Gastrocnemius medialis (tissue), 4 donors: ENCODE data around the gene CSRP2. TPM values are rescaled to one million over a fixed set of nuclear protein-coding genes. Genes with fewer than 3 reads are reported as not detected.

ENCODE experiments used
- ATAC-seq, 2 donors: fragments of 150-250 bp; one replicate each; pipeline ENCODE4 v1.9.1; 2016
- DNase-seq, 2 donors: peaks; one replicate each; pipeline ENCODE4 v3.0.0-alpha.2; 2019
- H3K27ac ChIP-seq, 4 donors: fragments of 200-600 bp; sonication (generic); 1 replicate in 1 of 4; 2 replicates in 3 of 4; pipeline ENCODE4 v1.5.1; 2016 to 2018; ENCODE audit warnings: mild to moderate bottlenecking in 2 of 4, moderate library complexity in 1 of 4
- H3K27me3 ChIP-seq, 3 donors: fragments of 200-600 bp; sonication (generic) in 2 of 3; 1 replicate in 1 of 3; 2 replicates in 2 of 3; pipeline versions ENCODE4 v1.5.1 to v1.6.0; 2016 to 2019; ENCODE audit warnings: mild to moderate bottlenecking in 1 of 3, moderate library complexity in 1 of 3
- H3K36me3 ChIP-seq, 2 donors: fragments of 200-600 bp; sonication (generic) in 1 of 2; one replicate each; pipeline ENCODE4 v1.5.1; 2017 to 2018
- H3K4me1 ChIP-seq, 2 donors: fragments of 200-600 bp; sonication (generic) in 1 of 2; one replicate each; pipeline ENCODE4 v1.5.1; 2016 to 2017; ENCODE audit warnings: mild to moderate bottlenecking in 2 of 2
- H3K4me3 ChIP-seq, 4 donors: fragments of 200-600 bp; sonication (generic) in 3 of 4; 1 replicate in 1 of 4; 2 replicates in 3 of 4; pipeline ENCODE4 v1.5.1; 2016 to 2019; ENCODE audit warnings: mild to moderate bottlenecking in 2 of 4
- H3K9me3 ChIP-seq, 3 donors: fragments of 200-600 bp; sonication (generic) in 2 of 3; 1 replicate in 1 of 3; 2 replicates in 2 of 3; pipeline ENCODE4 v1.5.1; 2016 to 2019
- CTCF ChIP-seq, 5 experiments: fragments of 450-650 bp in 3 of 5; fragments of 200-600 bp in 2 of 5; sonication (generic) in 2 of 5; IDR thresholded peaks in 4 of 5; conservative IDR thresholded peaks in 1 of 5; 1 replicate in 4 of 5; 2 replicates in 1 of 5; pipeline ENCODE4 v1.5.1; 2016 to 2019; ENCODE audit warnings: antibody characterized with exemption in 5 of 5, mild to moderate bottlenecking in 3 of 5, moderate library complexity in 3 of 5
- POLR2A ChIP-seq, 2 donors: fragments of 450-650 bp; IDR thresholded peaks; one replicate each; pipeline ENCODE4 v1.6.1; 2017; ENCODE audit warnings: antibody characterized with exemption in 2 of 2, mild to moderate bottlenecking in 2 of 2, moderate library complexity in 2 of 2
- in situ Hi-C, 4 donors: fragments of 200-750 bp; cut with MboI; loops; one replicate each; pipeline versions ENCODE4 v1.15.0 to v1.8.0; 2017; ENCODE audit warnings: low sequenced_read_pairs in 4 of 4
- intact Hi-C: fragments of 100-400 bp; cut with DNase I; formaldehyde crosslinking; loops from one replicate; pipeline ENCODE4 v1.15.1; 2023; ENCODE audit warnings: low total_unique reads
- total RNA-seq, 4 donors: library from RNA; depleted of rRNA; stranded (reverse); fragments of >200 nt; gene quantifications; one replicate each; pipeline versions ENCODE4 v1.1.0 to v1.2.3, GENCODE V29; 2016

The CSRP2 gene
- total RNA-seq, 4 donors from 2014 or later = 6.9 to 24.2 (median 12.6) TPM

- in situ Hi-C loops = no loop called here
- Histone ChIP-seq H3K27ac (no peak overlapping the region), H3K36me3 (no peaks in the 10 kb centered on the region), H3K4me1 (no peaks in the 10 kb centered on the region), H3K27me3 (no peaks in the 10 kb centered on the region), H3K9me3 (no peaks in the 10 kb centered on the region), H3K4me3 (no peak overlapping the region)
- intact Hi-C loops = no loop called here
- DNase-seq = no peak
- no peak for ATAC-seq
- no peak for TF ChIP-seq POLR2A (IDR thresholded peaks at IDR 0.05)
- TF ChIP-seq CTCF (IDR thresholded peaks at IDR 0.05 in 4 of 5, conservative IDR thresholded peaks at IDR 0.05 in 1 of 5) = no peak
These were observed 12.1 kb downstream of the CSRP2 start for GRCh38 chr12:76866726-76867125.

- Histone ChIP-seq H3K27me3 (no peaks in the 10 kb centered on the region), H3K36me3 (no peaks in the 10 kb centered on the region), H3K27ac (no peak overlapping the region), H3K4me3 (no peak overlapping the region), H3K4me1 (no peaks in the 10 kb centered on the region), H3K9me3 (no peaks in the 10 kb centered on the region)
- no peak for DNase-seq
- ATAC-seq = no peak
- in situ Hi-C loops = no loop called here
- intact Hi-C loops = no loop called here
- TF ChIP-seq CTCF (IDR thresholded peaks at IDR 0.05 in 4 of 5, conservative IDR thresholded peaks at IDR 0.05 in 1 of 5) (no peak), POLR2A (IDR thresholded peaks at IDR 0.05) (no peak)
These were observed 12.7 kb downstream of the CSRP2 start for GRCh38 chr12:76866151-76866567.

GRCh38 chr12:76864791-76865400 is 13.9 kb downstream of the CSRP2 start:
- H3K27me3 ChIP-seq = no peaks in the 10 kb centered on the region
- in situ Hi-C loops (no loop called here), intact Hi-C loops (no loop called here)
- no peaks in the 10 kb centered on the region for H3K4me1 ChIP-seq
- H3K27ac ChIP-seq = no peak overlapping the region
- no peak for DNase-seq
- no peak overlapping the region for H3K4me3 ChIP-seq
- TF ChIP-seq POLR2A (IDR thresholded peaks at IDR 0.05) (no peak), CTCF (IDR thresholded peaks at IDR 0.05 in 4 of 5, conservative IDR thresholded peaks at IDR 0.05 in 1 of 5) (no peak)
- no peaks in the 10 kb centered on the region for H3K36me3 ChIP-seq
- H3K9me3 ChIP-seq = no peaks in the 10 kb centered on the region
- ATAC-seq = no peak

- H3K4me3 ChIP-seq = no peak overlapping the region
- intact Hi-C loops (no loop called here), in situ Hi-C loops (no loop called here)
- H3K27ac ChIP-seq = no peak overlapping the region
- no peaks in the 10 kb centered on the region for H3K36me3 ChIP-seq
- ATAC-seq (no peak), DNase-seq (no peak)
- no peaks in the 10 kb centered on the region for H3K9me3 ChIP-seq
- no peaks in the 10 kb centered on the region for H3K27me3 ChIP-seq
- no peak for TF ChIP-seq POLR2A (IDR thresholded peaks at IDR 0.05)
- no peak for TF ChIP-seq CTCF (IDR thresholded peaks at IDR 0.05 in 4 of 5, conservative IDR thresholded peaks at IDR 0.05 in 1 of 5)
- H3K4me1 ChIP-seq = no peaks in the 10 kb centered on the region
These were observed 15.0 kb downstream of the CSRP2 start for GRCh38 chr12:76863837-76864236.
